Fibroblast of pulmonary artery (primary cell): ENCODE results near the gene DNAJC6.

Source experiments
- DNase-seq: peaks from one replicate; pipeline ENCODE4 v3.0.0-alpha.2; 2010; ENCODE audit warnings: low read depth
- H3K4me3 ChIP-seq: replicated peaks from 2 replicates; pipeline ENCODE4 v1.5.1; 2011; ENCODE audit warnings: low read depth, mild to moderate bottlenecking, control low read depth, low read length, moderate library complexity
- TF ChIP-seq, protein P1 (sequence below): IDR thresholded peaks from 2 replicates; pipeline ENCODE4 v1.5.1; 2011; ENCODE audit warnings: mild to moderate bottlenecking, control low read depth, low read length, inconsistent platforms; ENCODE audit errors: missing control alignments

DNAJC6 gene

DNA sequence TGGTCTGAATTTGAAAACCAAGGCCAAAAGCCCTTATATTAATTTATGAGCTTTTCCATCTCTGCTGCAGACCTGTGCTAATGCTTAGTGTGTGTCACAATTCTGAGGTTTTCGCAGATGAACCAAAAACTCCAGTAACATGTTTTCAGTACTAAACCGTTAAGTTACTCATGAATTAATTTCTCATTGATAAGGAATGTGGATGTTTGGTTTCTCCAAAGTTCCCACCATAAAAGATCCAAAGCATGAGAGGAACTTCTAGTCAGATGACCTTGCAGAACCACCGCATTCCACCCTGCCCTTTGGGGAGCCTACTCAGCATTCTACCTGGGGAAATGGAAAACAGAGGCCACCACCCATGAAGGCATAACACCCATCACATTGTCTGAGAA lies 103.6 kb downstream of the DNAJC6 start:
- TF ChIP-seq, protein P1, sequence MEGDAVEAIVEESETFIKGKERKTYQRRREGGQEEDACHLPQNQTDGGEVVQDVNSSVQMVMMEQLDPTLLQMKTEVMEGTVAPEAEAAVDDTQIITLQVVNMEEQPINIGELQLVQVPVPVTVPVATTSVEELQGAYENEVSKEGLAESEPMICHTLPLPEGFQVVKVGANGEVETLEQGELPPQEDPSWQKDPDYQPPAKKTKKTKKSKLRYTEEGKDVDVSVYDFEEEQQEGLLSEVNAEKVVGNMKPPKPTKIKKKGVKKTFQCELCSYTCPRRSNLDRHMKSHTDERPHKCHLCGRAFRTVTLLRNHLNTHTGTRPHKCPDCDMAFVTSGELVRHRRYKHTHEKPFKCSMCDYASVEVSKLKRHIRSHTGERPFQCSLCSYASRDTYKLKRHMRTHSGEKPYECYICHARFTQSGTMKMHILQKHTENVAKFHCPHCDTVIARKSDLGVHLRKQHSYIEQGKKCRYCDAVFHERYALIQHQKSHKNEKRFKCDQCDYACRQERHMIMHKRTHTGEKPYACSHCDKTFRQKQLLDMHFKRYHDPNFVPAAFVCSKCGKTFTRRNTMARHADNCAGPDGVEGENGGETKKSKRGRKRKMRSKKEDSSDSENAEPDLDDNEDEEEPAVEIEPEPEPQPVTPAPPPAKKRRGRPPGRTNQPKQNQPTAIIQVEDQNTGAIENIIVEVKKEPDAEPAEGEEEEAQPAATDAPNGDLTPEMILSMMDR = no peak
- no peak for DNase-seq
- no peak overlapping the region for H3K4me3 ChIP-seq

DNA sequence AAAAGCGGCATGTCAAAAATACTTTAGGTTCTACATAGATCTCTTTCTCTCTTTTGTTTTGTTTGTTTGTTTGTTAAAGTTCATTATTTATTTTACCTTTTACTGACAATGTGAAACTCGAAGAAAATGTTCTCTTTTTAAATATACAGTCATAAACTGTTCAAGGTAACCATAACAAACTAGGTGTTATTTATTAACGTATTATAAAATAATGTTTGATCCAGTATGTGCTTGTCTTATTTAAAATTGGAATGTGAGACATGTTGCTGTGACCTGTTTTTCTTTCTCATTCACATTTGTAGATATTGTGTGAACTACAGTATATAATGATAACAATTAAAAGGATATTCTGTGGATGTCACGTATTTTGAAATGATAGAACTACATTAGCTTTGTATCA lies 105.2 kb downstream of the DNAJC6 start:
- DNase-seq = no peak
- TF ChIP-seq, protein P1 = no peak
- H3K4me3 ChIP-seq = no peak overlapping the region

DNA sequence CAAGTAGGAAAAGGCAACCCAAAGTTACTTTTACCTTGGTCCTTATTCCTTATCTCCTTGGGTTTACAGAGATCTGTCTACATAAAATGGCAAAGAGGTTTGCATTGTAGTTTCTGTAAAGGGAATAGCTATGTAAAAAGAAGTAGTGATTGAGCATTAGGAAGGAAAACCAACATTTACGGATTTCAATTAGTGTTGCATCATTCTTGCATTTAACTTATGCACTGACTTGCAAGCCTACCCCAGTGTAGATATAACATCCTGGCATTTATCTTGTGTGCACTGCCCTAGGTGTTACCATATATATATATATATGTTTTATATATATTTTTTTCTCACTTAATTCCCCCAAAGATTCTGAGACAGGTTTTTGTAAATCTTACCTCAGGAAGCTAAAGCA lies 107.4 kb downstream of the DNAJC6 start:
- H3K4me3 ChIP-seq = no peak overlapping the region
- DNase-seq = no peak
- TF ChIP-seq, protein P1 = no peak

DNA sequence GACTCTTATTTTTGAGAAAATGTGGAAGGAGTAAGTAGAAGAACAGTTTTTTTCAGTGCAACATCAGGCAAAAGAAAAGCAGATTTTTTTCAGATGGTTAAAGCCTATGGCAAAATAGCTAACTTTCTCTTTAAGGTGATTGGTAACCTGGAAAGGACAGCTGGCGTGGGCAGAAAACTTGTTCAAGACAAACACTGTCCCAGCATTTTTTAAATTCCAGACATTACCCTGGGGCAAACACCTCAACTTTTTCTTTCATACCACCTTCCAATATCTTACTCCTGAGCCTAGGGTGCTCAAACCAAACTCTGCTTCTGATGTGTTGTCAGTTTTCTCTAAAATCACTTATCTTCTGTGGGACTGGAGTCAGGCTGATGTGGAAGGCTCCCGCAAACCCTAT lies 108.4 kb downstream of the DNAJC6 start:
- no peak for DNase-seq
- TF ChIP-seq, protein P1 = no peak
- H3K4me3 ChIP-seq = no peak overlapping the region

DNA sequence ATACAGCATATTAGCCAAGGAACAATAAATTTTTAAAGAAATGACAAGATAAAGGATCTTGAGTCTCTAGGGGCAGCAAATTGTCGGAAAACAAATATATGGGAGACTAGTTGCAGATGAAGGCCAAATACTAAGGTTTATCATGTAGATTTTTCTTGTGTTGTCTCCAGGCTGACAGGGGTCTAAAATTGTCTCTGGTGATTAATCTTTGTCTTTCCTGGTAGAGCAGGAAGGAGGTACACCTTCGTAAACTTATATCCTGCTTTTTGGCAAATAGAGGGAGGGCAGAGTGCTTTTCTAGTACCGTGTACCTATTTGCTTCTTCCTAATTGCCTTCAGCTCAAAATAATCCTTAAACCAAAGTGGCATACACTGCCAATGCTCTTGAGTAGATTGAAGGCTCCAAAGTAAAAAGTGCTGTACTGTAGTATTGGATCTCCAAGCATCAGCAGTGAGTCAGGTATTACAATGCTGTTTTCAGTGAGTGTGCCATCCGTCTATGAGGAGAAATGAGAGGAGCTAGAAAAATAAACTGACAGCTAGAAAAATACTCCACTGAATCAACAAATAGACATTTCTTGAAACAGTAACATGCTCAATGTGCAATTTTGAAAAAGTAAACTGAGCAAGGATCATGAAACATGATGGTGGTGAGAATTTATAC lies 109.3 kb downstream of the DNAJC6 start:
- H3K4me3 ChIP-seq = no peak overlapping the region
- TF ChIP-seq, protein P1 = no peak

DNA sequence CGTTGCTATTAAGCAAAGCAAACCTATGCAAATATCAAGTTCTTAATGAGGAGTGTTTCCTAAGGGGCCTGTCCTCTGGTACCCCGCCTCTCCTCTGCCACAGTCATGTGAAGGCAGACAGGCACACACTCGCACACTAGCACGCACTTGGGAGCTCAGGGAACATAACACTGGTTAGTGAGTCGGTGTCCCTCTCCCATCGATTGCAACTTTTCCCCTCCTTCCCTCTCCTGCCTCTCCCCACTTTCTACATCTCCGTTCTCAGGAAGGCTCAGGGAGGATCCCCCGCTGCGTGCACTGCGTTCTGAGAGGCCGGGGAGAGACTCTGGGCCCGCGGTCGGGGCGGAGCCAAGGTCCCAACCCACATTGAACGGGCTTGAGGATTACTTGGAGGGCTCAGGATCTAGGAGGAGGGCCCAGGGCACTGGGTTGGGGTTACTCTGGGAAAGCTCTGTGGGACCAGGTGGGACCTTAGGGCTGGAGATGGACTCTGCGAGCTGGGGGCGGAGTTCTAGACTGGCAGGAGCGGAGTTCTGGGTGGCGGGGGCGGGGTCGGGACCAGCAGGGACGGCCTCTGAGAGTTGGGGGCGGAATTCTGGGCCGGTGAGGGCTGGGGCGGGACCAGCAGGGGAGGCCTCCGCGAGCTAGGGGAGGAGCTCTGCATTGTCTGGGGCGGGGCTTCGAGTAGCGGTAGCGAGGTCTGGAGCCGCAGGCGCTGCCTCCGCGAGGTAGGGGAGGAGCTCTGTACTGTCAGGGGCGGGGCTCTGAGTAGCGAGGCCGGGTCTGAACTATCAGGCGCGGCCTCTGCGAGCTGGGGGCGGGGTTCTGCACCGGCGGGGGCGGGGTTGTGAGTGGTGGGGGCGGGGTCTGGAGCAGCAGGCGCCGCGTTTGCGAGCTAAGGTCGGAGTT lies 110.6 kb downstream of the DNAJC6 start:
- TF ChIP-seq, protein P1 = no peak
- DNase-seq = peak; percentile 99
- H3K4me3 ChIP-seq = peak overlapping the region; percentile 89

More for the DNA sequence above, 109.3 kb downstream of the DNAJC6 start:
- no peak for DNase-seq
